CD4-positive, alpha-beta T cell treated with Interferon alpha-2 for 1 hour (primary cell): ENCODE measurements around the gene PPFIA3.
A peak's percentile ranks its signal among the peaks of the same experiment; 100 is the strongest.
"Not testable (repeated sequence)": the region's sequence is repeated elsewhere in the genome, so short reads cannot be mapped to it uniquely, and the experiment has no call there.

ENCODE experiments used
- DNase-seq, 2 donors: peaks; one replicate each; pipeline ENCODE4 v3.0.0-alpha.2; 2020 to 2022

PPFIA3 gene

DNA sequence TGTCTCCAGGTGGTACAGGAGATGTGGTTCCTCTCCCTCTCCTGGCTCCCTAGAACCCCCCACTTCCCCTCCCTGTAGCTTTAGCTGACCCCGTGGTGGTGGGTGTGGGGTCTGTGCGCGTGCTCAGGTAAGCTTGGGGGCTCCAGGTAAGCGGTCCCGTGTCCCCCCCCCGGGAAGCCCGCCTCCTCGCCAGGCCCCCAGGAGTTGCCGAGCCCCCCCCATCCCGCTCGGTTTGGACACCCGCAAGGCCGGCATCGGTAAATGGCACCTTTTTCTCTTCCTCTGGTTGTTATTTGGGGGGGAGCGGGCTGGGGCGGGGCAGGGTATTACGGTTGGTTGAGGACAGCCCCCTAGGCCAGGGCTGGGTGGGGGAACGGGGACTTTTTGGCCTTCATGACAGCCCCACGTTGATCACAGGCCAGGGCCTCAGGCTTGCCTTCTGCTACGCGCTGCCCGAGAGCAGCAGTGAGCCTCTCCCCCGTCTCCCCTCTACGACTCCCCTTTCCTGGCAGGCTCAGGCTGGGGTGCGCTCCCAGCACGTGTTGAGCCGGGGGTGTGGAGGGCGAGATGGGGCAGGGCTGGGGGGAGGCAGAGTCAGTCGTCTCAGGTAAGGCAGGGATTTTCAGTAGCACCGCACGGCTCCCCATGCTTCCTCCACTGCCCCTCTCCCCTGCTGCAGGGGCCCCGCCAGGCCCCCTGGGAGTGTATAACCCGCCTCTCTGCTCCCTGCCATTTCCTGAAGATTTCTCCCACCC, 15.8 kb upstream of the PPFIA3 start:
- no peak for DNase-seq

GRCh38 chr19:49104229-49104864, 15.0 kb upstream of the PPFIA3 start:
- DNase-seq = no peak

DNA sequence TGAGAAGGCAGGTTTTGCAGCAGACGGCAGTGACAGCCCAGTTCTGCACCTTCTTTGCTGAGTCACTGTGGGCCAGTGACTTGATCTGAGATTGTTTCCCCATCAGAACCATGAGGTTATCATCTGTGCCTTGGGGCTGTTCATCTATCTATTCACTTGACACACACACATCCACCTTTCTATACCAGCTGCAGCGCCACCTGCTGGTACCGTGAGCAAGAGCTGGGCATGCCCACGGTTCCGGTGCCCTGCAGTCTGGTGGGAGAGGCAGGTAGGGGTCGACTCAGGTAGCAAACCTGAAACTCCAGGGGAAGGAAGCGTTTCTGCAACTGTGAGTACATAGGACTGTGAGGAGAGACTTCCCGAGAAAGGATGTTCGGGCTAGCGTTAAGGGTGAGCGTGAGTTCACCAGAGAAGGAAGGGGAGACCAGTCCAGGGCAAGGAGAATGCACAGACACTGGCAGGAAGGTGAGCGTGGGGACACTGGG, 12.7 kb upstream of the PPFIA3 start:
- peak; percentile 62 to 72 for DNase-seq

GRCh38 chr19:49107625-49108459, 11.5 kb upstream of the PPFIA3 start:
- no peak for DNase-seq

DNA sequence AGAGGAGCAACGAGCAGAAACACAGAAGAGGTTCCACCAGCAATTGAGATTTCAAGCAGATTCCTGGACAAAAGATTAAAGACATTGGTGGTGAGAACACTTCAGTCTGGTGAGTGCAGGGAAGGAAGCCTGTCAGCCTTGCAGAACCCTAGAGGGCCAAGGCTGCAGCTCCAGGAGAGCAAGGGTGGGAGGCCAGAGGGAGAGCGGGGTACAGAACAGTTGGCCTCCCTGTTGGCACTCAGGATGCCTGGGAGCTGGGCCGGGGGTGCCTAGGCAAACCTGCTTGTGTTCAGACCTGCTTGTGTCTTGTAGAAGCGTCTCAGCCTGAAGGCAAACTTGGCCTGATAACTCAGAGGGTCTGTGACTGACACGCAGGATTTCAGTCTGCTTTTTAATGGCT, 10.3 kb upstream of the PPFIA3 start:
- no peak for DNase-seq

GRCh38 chr19:49109569-49110233, 9.6 kb upstream of the PPFIA3 start:
- DNase-seq = no peak

GRCh38 chr19:49110567-49110966, 8.8 kb upstream of the PPFIA3 start:
- no peak for DNase-seq

- no peak for DNase-seq
These were observed 7.9 kb upstream of the PPFIA3 start for GRCh38 chr19:49111218-49111998.

DNA sequence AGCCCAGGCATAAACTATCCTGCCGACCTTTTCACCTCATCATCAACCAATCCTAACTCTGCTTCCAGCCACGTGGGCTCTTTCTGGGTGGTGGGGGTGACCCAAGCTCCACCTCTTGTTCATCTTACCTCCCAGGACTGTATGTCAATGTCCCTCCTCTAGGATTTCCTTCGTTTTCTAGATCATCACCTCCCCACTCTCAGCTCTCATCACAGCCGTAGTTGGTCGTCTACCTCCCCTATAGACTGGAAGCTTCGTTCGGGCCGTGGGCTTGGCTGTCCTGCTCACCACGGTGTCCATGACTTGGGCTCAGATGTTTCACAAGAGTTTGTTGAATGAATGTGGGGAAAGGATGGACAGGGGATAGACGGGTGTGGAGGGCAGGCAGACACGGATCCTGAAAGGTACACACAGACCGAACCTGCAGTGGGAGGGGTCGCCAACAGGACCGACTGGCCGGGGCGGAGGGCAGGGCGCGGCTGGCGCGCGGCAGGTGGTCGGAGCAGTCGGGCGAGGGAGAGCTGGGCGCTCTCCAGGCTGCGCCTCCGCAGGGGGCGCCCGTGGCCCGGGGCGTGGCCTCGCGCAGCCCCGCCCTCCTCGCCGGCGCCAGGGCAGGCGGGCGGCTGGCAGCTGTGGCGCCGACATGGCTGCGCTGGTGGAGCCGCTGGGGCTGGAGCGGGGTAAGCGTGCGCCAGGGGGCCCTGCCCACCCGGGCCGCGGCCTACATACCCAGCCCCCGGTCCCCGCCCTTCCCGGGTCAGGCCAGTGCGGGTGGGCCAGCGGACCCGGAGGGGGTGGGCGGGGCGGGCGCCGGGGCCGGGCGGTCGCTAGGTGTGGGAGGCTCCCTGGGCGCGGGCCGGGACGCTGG, 5.3 kb upstream of the PPFIA3 start, which contains the start of gene LIN7B:
Gene LIN7B (plus strand): TSS at position 609 of the 868 bp plus-strand sequence. CDS start 35 bp downstream, at position 644.
- DNase-seq = peak; percentile 73 to 85

GRCh38 chr19:49114630-49115363, 4.5 kb upstream of the PPFIA3 start:
- peak; percentile 46 to 61 for DNase-seq

DNA sequence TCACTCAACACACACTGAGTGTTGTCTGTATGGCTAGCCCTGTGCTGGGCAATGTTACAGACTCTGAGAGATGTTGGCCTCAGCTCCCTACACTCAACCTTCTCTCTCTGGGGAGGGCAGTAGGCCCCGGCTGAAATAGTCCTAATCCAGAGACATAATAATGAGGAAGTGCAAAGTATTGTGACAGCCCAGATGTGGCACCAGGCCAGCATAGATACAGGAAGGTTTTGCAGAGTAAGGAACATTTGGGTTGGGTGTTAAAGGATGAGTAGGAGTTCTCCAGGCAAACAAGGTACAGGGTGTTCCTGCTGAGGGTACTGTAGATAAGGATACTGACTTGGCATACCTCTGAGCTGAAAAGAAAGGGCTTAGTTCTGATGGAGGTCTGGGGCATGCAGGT, 2.8 kb upstream of the PPFIA3 start:
- no peak for DNase-seq

DNA sequence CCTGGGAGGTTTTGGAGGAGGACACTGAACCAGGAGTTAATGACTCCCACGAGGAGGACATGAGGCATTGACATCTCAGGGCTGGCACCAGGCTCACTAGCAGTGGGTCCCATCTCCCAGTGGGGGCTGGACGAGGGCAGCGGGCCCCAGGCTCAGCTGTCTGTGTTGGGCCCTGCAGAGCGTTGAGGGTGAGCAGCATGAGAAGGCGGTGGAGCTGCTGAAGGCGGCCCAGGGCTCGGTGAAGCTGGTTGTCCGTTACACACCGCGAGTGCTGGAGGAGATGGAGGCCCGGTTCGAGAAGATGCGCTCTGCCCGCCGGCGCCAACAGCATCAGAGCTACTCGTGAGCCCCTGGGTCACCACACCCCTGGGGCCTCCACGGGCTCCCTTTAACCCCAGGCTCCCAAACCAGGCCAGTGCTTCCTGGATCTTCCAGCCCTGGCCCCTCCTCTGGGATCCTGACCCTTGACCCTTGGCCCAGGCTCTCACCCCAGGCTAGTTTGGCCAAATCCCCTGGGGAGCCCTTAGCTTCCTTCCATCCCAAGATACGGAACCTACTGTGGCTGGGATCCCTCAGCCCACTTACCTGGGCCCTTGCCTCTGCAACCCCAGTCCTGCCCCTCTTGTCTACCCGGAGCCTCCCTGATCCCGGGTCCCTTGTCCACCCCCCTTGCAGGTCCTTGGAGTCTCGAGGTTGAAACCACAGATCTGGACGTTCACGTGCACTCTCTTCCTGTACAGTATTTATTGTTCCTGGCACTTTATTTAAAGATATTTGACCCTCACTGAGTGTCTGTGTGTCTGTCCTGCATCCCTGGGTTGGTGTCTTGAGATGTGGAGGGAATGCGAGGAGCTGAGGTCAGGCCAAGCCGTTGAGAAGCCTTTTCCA, 1.4 kb upstream of the PPFIA3 start:
- DNase-seq = no peak

DNA sequence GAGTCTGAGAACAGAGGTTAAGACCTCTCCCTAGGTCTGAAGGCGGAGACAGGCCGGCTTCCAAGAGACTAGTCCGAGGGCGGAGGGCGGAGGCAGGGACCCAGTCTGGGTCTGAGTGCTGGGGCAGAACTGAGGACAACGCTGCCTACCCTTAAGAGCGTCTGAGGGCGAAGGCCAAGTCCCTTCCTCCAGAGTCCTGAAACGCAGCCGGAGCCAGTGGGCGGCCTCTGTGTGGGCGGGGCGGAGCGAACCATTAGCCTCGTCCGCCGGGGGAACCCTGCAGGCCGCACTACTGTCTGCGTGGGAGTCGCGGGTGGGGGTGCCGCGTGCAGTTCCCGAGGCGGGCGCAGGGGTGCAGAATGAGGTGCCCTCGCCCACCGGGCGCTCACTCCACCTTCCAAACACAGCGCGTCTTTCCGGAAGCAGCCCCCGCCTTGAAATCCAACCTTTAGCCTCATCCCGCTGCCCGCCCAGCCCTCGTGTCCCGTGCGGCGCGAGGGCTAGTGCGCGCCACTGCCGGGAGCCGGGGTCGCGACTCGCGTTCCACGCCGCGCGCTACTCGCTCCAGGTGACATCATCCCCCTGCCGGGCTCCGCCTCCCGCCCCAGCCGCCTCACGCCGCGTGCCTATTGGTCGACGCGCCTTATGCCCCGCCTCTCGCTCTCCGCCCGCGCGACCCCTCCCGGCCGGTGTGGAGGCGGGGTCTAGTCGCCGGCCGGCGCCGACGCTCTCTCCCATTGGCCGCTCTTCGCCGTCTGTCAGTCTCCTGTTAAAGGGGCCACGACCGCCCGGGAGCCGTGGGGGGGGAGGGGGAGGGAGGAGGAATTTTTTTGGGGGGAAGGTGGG, 556 bp upstream of the PPFIA3 start, which contains the start of gene C19orf73:
Gene C19orf73 (minus strand): TSS at position 579 of the 846 bp plus-strand sequence. CDS start 121 bp downstream, at position 458.
- peak; percentile 95 to 98 for DNase-seq

- DNase-seq = no peak
These were observed 960 bp downstream of the PPFIA3 start for GRCh38 chr19:49120325-49120683.

DNA sequence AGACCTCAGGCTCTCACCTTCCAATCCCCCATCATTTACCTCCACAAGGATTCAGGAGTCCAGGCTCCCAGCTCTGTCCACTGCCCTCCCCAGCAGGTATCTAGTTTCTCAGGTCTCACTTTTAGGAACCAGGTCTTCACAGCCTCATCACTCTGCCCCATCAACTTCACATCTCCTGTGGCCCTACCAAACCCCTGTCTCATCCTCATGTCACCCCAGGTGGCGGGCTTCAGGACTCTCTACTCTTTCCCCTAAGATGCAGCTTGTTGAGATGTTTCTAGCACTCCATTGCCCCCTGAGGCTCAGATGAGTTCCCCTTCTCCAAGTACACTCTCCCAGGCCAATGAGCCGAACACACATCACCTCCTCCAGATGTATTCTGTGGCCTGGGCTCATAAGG, 1.5 kb downstream of the PPFIA3 start:
- no peak for DNase-seq

DNA sequence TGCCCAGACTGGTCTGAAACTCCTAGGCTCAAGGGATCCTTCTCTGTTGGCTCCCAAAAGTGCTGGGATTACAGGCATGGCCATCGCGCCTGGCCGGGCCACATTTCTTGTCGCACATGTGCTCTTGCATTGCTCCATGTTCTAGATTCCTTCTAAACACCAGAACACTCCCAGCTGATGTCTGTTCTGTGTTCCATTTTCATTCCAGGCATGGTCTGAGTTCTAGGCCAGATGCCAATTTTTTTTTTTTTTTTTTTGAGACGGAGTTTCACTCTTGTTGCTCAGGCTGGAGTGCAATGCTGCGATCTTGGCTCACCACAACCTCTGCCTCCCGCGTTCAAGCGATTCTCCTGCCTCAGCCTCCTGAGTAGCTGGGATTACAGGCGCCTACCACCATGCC, 2.5 kb downstream of the PPFIA3 start:
- not testable (repeated sequence) for DNase-seq

- DNase-seq = not testable (repeated sequence)
These were observed 3.9 kb downstream of the PPFIA3 start for GRCh38 chr19:49123285-49123684.
